Measurements from ENCODE around the gene EFHC2.

The EFHC2 gene

DNA sequence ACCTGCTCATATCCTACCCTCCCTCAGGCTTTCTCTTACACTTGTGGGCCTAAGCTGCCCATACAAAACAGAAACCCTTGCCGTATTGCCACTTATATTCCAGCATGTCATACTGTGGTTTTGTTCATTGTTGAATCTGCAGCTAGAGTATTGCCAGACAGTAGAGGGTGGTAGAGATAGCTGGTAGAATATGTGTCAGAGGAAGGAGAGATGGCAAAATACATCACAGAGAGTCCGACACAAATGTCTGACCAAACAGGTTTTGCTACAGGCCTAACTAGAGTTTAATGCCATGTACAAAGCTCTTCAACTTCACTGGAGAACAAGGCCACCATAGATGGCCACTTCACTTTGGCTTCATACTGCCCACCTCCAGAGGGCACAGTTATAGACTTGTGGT is 160.1 kb downstream of the EFHC2 start:
- H3K9me3 Mint-ChIP-seq = no peaks in the 10 kb centered on the region
- ATAC-seq (ENCODE audit: low read depth) = no peak
- H3K27me3 Mint-ChIP-seq = no peaks in the 10 kb centered on the region
- no peaks in the 10 kb centered on the region for H3K4me1 Mint-ChIP-seq
- H3K27ac Mint-ChIP-seq = no peak overlapping the region
- H3K4me3 Mint-ChIP-seq = no peak overlapping the region
- no peaks in the 10 kb centered on the region for H3K36me3 Mint-ChIP-seq
- DNase-seq (ENCODE audit: low spot score in 2 of 2) = no peak

DNA sequence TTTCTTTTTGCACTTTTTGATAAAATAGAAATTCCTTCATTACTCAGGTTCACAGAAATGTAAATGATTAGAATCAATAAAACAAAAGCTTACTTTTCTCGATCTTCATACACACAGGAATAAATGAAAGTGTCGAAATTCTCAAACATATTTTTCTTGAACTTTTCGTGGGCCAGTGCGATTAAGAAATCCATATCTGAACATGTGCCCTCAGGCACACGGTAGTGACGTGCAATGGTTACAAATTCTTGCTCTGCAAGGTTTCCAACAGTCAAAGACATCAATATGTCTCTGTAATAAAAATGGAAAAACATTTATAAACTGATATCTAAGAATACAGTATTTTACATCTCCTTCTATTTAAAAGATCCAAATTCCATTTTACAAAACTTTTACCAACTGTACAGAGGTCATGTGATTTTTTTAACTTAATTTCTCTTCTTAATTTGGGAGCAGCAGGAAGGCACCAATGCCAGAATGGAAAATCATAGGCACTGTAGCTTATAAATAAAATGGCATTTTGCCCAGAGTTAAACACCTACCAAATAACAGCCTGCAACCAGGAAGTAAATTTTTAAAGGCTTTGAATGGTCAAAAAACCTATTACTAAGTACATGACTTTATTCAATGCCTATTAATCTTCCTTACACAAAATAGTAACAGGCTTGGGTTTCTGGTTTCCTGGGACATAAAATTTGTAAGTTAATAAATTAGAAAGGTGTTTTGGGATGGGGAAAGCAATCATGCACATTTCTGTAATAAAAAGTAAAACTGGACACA is 165.0 kb downstream of the EFHC2 start:
- Mint-ChIP-seq H3K9me3 (peaks cover 2% of the 10 kb centered on the region), H3K27ac (no peak overlapping the region), H3K4me1 (no peaks in the 10 kb centered on the region), H3K36me3 (peaks cover 1% of the 10 kb centered on the region), H3K27me3 (no peaks in the 10 kb centered on the region), H3K4me3 (no peak overlapping the region)
- DNase-seq (ENCODE audit: low spot score in 2 of 2) (no peak), ATAC-seq (ENCODE audit: low read depth) (no peak)

DNA sequence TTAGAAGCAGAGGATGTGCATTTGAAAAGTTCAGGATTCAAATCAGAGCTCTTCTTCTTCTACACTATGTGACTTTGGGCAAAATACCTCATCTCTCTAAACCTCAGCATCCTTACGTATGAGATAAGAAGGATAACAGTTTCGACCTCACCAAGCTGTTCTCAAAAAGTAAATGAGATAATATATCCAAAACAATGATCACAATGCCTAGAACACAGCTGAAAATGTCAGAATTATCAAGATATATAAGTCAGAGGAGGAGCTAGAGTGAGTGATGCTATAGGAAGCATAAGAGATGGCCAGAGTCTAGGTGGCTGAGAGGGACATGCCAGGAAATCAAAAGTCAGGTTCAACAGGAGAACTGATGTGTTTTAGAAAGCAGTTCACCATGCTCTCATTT is 168.0 kb downstream of the EFHC2 start:
- no peak overlapping the region for H3K27ac Mint-ChIP-seq
- H3K4me3 Mint-ChIP-seq = no peak overlapping the region
- no peaks in the 10 kb centered on the region for H3K27me3 Mint-ChIP-seq
- ATAC-seq (ENCODE audit: low read depth) (no peak), DNase-seq (ENCODE audit: low spot score in 2 of 2) (no peak)
- peaks cover 2% of the 10 kb centered on the region for H3K9me3 Mint-ChIP-seq
- no peaks in the 10 kb centered on the region for H3K4me1 Mint-ChIP-seq
- peaks cover 1% of the 10 kb centered on the region for H3K36me3 Mint-ChIP-seq

DNA sequence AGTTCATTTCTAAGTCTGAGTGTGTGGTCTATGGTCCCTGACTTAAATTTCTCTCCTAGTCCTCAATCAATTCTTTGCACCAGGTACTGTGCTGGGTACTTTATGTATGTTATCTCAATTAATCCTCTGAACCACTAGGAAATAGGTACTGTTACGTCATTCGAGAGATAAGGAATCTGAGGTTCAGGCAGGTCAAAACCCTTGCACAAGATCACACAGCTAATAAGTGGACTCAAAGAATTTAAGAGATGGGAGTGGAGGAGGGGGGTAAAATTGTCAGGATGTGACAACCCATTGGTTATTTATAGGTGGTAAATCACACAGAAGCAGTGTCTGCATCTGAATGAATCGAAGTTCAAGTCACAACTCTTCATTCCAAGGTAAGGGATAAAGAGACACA is 169.4 kb downstream of the EFHC2 start:
- H3K36me3 Mint-ChIP-seq = peaks cover 1% of the 10 kb centered on the region
- peaks cover 2% of the 10 kb centered on the region for H3K9me3 Mint-ChIP-seq
- H3K27ac Mint-ChIP-seq = no peak overlapping the region
- no peak overlapping the region for H3K4me3 Mint-ChIP-seq
- no peaks in the 10 kb centered on the region for H3K27me3 Mint-ChIP-seq
- DNase-seq (ENCODE audit: low spot score in 2 of 2) (no peak), ATAC-seq (ENCODE audit: low read depth) (no peak)
- no peaks in the 10 kb centered on the region for H3K4me1 Mint-ChIP-seq

DNA sequence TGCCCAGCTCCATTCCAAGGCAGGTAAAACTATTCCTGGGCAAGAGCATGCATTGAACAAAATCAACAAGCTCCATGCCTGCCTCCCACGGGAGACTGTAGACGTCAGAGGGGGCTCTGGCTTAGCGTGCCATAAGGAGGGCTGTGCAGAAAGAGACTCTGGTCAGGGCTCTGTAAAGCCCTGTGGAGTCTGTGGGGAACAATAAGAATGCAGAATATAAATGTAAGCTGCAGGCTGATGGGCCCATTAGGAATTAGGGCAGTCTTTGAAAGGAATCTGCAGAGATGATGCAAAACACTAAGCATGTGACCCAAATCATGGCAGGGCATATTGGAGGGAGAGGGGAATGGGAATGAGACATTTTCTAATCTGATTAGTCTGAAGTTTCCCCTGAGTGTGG is 170.3 kb downstream of the EFHC2 start:
- no peaks in the 10 kb centered on the region for H3K4me1 Mint-ChIP-seq
- no peaks in the 10 kb centered on the region for H3K27me3 Mint-ChIP-seq
- H3K27ac Mint-ChIP-seq = no peak overlapping the region
- DNase-seq (ENCODE audit: low spot score in 2 of 2) = no peak
- no peak overlapping the region for H3K4me3 Mint-ChIP-seq
- H3K9me3 Mint-ChIP-seq = peaks cover 2% of the 10 kb centered on the region
- ATAC-seq (ENCODE audit: low read depth) = no peak
- peaks cover 1% of the 10 kb centered on the region for H3K36me3 Mint-ChIP-seq

DNA sequence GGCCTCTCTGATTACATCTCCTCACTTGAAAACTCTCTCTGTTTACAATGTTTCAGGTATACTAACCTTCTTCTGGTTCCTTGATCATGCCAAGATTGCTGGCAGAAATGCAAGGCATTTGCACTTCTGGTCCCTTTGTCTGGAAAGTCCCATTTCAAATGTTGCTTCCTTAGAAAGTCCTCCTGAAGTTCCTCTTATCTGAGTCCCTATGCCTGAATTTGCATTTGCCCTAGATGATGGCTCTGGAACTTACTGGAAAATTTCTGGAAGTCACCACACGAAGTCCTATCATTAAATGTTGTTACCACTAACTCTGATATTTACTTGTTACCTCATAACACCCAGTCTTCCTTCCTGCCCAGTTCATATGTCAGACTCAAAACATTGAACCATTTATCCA is 176.4 kb downstream of the EFHC2 start:
- DNase-seq (ENCODE audit: low spot score in 2 of 2) = no peak
- no peak for ATAC-seq (ENCODE audit: low read depth)
- Mint-ChIP-seq H3K4me1 (no peaks in the 10 kb centered on the region), H3K36me3 (no peaks in the 10 kb centered on the region), H3K4me3 (no peak overlapping the region), H3K9me3 (no peaks in the 10 kb centered on the region), H3K27ac (no peak overlapping the region), H3K27me3 (no peaks in the 10 kb centered on the region)

DNA sequence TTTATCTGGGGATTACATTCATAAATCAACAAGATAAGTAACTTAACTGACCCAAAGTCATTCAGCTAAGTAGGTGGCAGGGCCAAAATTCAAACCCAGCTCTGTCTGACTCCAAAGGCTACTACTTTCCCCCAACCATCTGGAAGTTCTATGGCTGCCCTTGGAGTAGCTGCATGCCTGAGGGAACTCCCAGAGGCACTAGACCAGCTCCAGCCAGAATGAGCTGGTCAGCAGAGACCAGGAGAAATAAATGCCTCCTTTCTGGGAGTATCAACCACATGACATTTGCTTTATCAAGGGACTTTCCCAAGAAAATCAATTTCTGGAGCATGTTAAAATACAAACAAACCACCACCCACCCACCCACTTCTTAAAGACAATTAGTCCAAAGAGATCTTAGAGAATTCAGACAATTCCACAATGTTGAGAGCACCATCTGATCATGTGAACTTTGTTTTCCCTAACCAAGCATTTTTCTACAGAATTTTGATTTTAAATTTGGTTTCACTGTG is 180.5 kb downstream of the EFHC2 start:
- Mint-ChIP-seq H3K27ac (no peak overlapping the region), H3K27me3 (peaks cover 2% of the 10 kb centered on the region), H3K36me3 (no peaks in the 10 kb centered on the region), H3K4me1 (no peaks in the 10 kb centered on the region), H3K4me3 (no peak overlapping the region), H3K9me3 (no peaks in the 10 kb centered on the region)
- ATAC-seq (ENCODE audit: low read depth) = no peak
- no peak for DNase-seq (ENCODE audit: low spot score in 2 of 2)

DNA sequence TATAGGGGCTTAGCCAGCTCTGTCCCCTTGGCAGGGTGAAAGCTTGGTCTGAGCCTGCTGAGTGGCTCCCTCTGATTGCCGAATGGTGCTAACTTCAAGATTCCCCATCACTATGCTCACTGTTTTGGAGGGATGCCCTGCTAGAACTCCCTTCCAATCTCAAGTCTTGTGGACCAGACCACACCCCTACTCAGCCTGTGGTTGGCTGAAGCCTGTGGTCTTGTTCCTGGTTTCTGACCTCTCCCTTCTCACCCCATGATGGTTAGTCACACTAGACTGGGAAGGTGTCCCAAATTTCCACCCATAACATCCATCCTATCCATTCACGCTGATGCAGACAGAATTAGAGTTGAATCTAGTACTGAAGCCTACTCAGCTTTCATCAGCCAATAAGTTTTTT is 185.6 kb downstream of the EFHC2 start:
- no peak overlapping the region for H3K27ac Mint-ChIP-seq
- peaks cover 3% of the 10 kb centered on the region for H3K27me3 Mint-ChIP-seq
- no peaks in the 10 kb centered on the region for H3K9me3 Mint-ChIP-seq
- H3K4me3 Mint-ChIP-seq = no peak overlapping the region
- no peaks in the 10 kb centered on the region for H3K4me1 Mint-ChIP-seq
- no peak for ATAC-seq (ENCODE audit: low read depth)
- no peaks in the 10 kb centered on the region for H3K36me3 Mint-ChIP-seq
- no peak for DNase-seq (ENCODE audit: low spot score in 2 of 2)

DNA sequence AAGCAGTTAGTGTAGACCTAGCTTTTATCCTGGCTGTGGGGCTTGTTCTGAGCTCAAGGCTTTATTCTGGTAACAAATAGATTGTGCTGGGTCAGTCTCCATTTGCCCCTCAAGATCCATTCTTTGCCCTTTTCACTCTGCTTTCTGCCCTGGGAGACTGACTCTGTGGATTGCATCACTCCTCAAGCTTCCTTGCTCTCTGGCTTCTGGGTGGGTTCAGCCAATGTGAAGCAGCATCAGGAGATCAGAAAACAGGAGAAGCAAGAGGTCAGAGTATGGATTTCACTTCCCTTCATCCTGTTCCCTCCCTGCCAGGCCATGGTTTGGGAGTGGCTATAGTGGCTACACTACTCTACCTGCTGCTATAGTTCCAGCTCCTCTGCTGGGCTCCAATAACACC is 186.2 kb downstream of the EFHC2 start:
- no peaks in the 10 kb centered on the region for H3K4me1 Mint-ChIP-seq
- H3K36me3 Mint-ChIP-seq = no peaks in the 10 kb centered on the region
- no peak overlapping the region for H3K27ac Mint-ChIP-seq
- peaks cover 3% of the 10 kb centered on the region for H3K27me3 Mint-ChIP-seq
- H3K9me3 Mint-ChIP-seq = no peaks in the 10 kb centered on the region
- no peak for ATAC-seq (ENCODE audit: low read depth)
- no peak overlapping the region for H3K4me3 Mint-ChIP-seq
- DNase-seq (ENCODE audit: low spot score in 2 of 2) = no peak

DNA sequence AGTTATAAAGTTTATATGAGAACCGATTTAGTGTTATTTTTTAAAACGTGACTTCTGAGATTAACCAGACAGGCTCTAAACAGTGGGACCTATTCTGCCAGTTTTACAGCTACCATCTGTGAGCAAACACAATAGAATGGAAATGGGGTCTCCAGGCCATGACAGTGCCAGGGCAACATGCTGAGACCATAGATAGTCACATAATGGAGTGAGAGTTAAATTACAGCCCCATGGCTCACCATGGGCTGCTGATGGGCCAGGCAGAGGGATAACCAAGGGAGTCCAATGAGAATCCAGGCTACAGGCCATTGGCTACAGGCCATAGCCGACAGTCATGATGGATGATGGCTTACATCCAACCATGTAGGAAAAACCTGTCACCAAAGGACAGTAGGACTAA is 186.7 kb downstream of the EFHC2 start:
- H3K9me3 Mint-ChIP-seq = no peaks in the 10 kb centered on the region
- DNase-seq (ENCODE audit: low spot score in 2 of 2) (no peak), ATAC-seq (ENCODE audit: low read depth) (no peak)
- H3K4me1 Mint-ChIP-seq = no peaks in the 10 kb centered on the region
- no peaks in the 10 kb centered on the region for H3K36me3 Mint-ChIP-seq
- no peak overlapping the region for H3K27ac Mint-ChIP-seq
- H3K27me3 Mint-ChIP-seq = peaks cover 3% of the 10 kb centered on the region
- H3K4me3 Mint-ChIP-seq = no peak overlapping the region

DNA sequence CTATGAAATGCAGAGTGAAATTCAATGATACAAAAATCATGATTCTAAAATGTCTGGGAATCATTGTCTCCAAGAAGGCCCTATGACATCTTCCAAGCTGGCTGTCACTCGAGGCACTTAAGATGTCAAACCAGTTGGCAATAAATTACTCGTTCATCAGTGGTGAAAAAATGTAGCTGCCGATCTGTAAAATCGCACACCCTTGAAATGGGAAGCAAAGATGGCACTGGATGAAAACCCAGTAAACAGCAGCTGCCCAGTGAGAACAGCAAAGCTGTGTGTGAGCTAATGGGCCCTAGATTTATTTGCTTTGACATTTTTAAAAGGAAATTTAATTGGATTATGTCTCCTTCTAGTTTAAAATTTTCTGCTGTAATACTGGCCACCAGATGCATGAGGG is 188.3 kb downstream of the EFHC2 start:
- Mint-ChIP-seq H3K36me3 (no peaks in the 10 kb centered on the region), H3K9me3 (no peaks in the 10 kb centered on the region), H3K27ac (no peak overlapping the region), H3K4me1 (no peaks in the 10 kb centered on the region), H3K4me3 (no peak overlapping the region), H3K27me3 (peaks cover 3% of the 10 kb centered on the region)
- no peak for ATAC-seq (ENCODE audit: low read depth)
- DNase-seq (ENCODE audit: low spot score in 2 of 2) = no peak

DNA sequence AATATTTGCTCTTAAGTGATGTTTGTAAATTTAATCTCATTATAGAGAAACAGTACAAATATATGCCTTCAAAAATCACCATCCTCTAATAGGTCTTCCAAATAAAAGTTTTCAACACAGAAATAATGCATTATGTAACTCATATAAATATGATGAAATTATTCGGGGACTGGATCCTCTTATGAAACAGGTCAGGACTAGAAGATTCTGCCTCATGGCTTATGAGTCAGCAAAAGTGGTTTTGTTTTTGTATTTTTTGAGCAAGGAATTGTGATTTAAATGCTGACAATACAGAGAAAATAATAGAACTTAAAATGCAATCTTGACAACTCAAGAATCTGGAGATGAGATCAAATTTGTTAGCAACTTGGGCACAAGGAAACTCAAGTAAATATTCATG is 190.6 kb downstream of the EFHC2 start:
- H3K4me1 Mint-ChIP-seq = no peaks in the 10 kb centered on the region
- no peak for ATAC-seq (ENCODE audit: low read depth)
- no peaks in the 10 kb centered on the region for H3K36me3 Mint-ChIP-seq
- no peaks in the 10 kb centered on the region for H3K9me3 Mint-ChIP-seq
- H3K27ac Mint-ChIP-seq = no peak overlapping the region
- peaks cover under 1% of the 10 kb centered on the region for H3K27me3 Mint-ChIP-seq
- no peak for DNase-seq (ENCODE audit: low spot score in 2 of 2)
- H3K4me3 Mint-ChIP-seq = no peak overlapping the region

DNA sequence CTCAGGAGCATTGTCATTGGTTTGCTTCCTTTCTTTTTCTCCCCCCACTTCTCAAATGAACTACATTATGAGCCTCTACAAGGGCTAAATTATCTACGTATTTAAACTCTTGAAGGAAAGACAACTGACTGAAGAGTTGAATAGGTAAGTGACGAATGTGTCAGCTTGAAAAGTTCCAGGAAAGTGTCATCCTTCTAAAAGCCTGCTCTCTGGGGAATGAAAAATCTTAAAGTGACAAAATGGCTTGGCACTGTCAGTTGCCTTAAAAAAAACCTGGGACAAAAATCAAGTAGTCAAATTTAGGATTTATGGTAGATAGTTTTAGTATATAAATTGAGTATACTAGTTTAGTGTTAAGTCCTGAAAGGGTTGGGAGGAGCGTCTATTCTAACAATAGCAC is 196.3 kb downstream of the EFHC2 start:
- no peak for ATAC-seq (ENCODE audit: low read depth)
- H3K4me1 Mint-ChIP-seq = no peaks in the 10 kb centered on the region
- no peak overlapping the region for H3K27ac Mint-ChIP-seq
- H3K4me3 Mint-ChIP-seq = no peak overlapping the region
- no peaks in the 10 kb centered on the region for H3K36me3 Mint-ChIP-seq
- H3K9me3 Mint-ChIP-seq = no peaks in the 10 kb centered on the region
- DNase-seq (ENCODE audit: low spot score in 2 of 2) = no peak
- peaks cover 1% of the 10 kb centered on the region for H3K27me3 Mint-ChIP-seq

DNA sequence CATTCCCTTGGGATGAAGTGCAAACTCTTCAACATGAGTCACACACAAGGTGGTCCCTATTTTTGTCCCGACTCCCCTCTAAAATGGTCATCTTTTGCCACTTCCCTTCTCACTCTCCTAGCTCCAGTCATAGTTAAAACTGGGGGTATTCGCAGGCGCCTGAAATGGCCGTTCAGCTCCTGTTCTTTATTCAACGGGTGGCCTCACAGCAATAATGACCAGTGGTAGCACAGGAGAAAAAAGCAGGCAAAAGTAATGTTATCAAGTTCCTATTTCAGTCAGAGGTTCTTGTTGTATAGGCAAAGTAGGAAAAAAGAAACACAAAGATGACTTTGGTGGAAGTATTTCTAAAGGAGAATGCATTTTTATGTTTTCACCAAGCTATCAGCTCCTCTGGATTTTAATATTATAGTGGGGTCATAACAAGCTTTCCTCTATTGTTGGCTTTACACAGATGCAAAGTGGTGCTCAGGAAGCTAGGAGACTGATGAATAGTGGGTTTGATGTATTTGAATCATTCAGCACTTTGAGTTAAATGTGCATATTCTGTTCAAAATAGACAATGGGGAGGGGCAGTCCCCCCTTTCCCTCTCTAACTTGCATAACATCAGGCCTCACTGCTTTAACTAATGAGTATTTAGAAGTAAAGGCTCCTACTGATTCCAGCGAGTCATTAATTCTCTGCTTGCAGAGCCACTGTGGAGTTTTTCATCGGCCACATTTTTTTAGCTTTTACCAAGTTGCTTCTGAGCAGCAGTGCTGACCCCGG is 199.1 kb downstream of the EFHC2 start:
- peaks cover 1% of the 10 kb centered on the region for H3K27me3 Mint-ChIP-seq
- H3K27ac Mint-ChIP-seq = no peak overlapping the region
- ATAC-seq (ENCODE audit: low read depth) (no peak), DNase-seq (ENCODE audit: low spot score in 2 of 2) (no peak)
- no peaks in the 10 kb centered on the region for H3K4me1 Mint-ChIP-seq
- H3K4me3 Mint-ChIP-seq = no peak overlapping the region
- H3K36me3 Mint-ChIP-seq = no peaks in the 10 kb centered on the region
- no peaks in the 10 kb centered on the region for H3K9me3 Mint-ChIP-seq

All from memory B cell (primary cell).